K562 (cell line): ENCODE data around the gene HOXB4. TPM values are rescaled to one million over a fixed set of nuclear protein-coding genes. Genes with fewer than 3 reads are reported as not detected.

Experiments
- ATAC-seq: fragments of 200-7000 bp; cut with Tn5 transposase; 3 replicates; pipeline ENCODE4 v1.9.1; 2020; ENCODE audit warnings: moderate library complexity
- BruUV-seq: library from RNA; stranded (reverse); fragments of 400-500 nt; replicated peaks from 2 replicates; lab custom pipeline; 2021; lab: Mats Ljungman, UMichigan
- CTCF ChIA-PET: fragments of 300-600 bp; formaldehyde crosslinking; extraction: SDS; loops from one replicate; lab custom pipeline; 2021; ENCODE audit warnings: low intra/inter-chr PET ratio; lab: Yijun Ruan, JAX
- POLR2A ChIA-PET: fragments of 300-600, 350-650 bp; sonication (Branson Sonifier 250); formaldehyde crosslinking; extraction: SDS; loops from one replicate; lab custom pipeline; 2021; ENCODE audit warnings: antibody characterized with exemption, inconsistent platforms; lab: Yijun Ruan, JAX
- DNase-seq, 4 experiments: peaks; one replicate each; pipeline versions ENCODE4 v3.0.0 to v3.0.0-alpha.2; 2011 to 2018; ENCODE audit warnings: low spot score in 3 of 4, mixed read lengths in 3 of 4; ENCODE audit errors: extremely low read depth in 1 of 4
- FAIRE-seq: peaks from 2 replicates; lab custom pipeline; 2011; peaks lifted over from hg19 to GRCh38; lab: Jason Lieb, UNC
- H2AFZ ChIP-seq: 2 replicates; pipeline ENCODE4 v1.6.0; 2011; ENCODE audit warnings: low read depth, low read length, control low read depth, inconsistent platforms
- H3K27ac ChIP-seq: fragments of 200-600 bp; 3 replicates; pipeline ENCODE4 v1.8.0; 2011; ENCODE audit warnings: low read depth, mild to moderate bottlenecking, control low read depth, inconsistent platforms, low read length, moderate library complexity, mixed read lengths; ENCODE audit errors: extremely low read depth
- H3K27me3 ChIP-seq, 2 experiments: fragments of 300-600 bp in 1 of 2; 2 replicates in 1 of 2; 3 replicates in 1 of 2; pipeline versions ENCODE4 v1.6.0 to v1.8.0; 2011; ENCODE audit warnings: inconsistent platforms in 2 of 2, low read length in 2 of 2, mild to moderate bottlenecking in 1 of 2, mixed read lengths in 1 of 2, moderate library complexity in 1 of 2; ENCODE audit not compliant: control insufficient read depth in 2 of 2, insufficient read depth in 2 of 2
- H3K36me3 ChIP-seq: fragments of 300-600 bp; 3 replicates; pipeline ENCODE4 v1.8.0; 2011; ENCODE audit warnings: mild to moderate bottlenecking, low read length, inconsistent platforms; ENCODE audit not compliant: control insufficient read depth, insufficient read depth
- H3K4me1 ChIP-seq, 2 experiments: fragments of 200-600 bp in 1 of 2; replicated peaks in 1 of 2; 2 replicates in 1 of 2; 3 replicates in 1 of 2; pipeline versions ENCODE4 v1.5.1 to v1.8.0; 2011; ENCODE audit warnings: inconsistent platforms in 2 of 2, low read length in 2 of 2, mild to moderate bottlenecking in 1 of 2, mixed read lengths in 1 of 2, moderate library complexity in 1 of 2; ENCODE audit not compliant: control insufficient read depth in 2 of 2, insufficient read depth in 2 of 2
- H3K4me2 ChIP-seq: 2 replicates; pipeline ENCODE4 v1.6.1; 2011; ENCODE audit warnings: low read length, control low read depth, inconsistent platforms, mixed read lengths; ENCODE audit not compliant: insufficient read depth
- H3K4me3 ChIP-seq: fragments of 200-600 bp; sonication (generic), shearing (Covaris generic); 2 replicates; pipeline ENCODE4 v1.5.1; 2016; ENCODE audit warnings: control low read depth, inconsistent platforms
- H3K79me2 ChIP-seq: fragments of 200-600 bp; 3 replicates; pipeline ENCODE4 v1.8.0; 2011; ENCODE audit warnings: low read length, inconsistent platforms; ENCODE audit not compliant: control insufficient read depth, insufficient read depth
- H3K9ac ChIP-seq, 2 experiments: 2 replicates each; pipeline versions ENCODE4 v1.6.0 to v1.6.1; 2011; ENCODE audit warnings: low read depth in 2 of 2, low read length in 2 of 2, control low read depth in 1 of 2, inconsistent platforms in 1 of 2, mild to moderate bottlenecking in 1 of 2, mixed read lengths in 1 of 2; ENCODE audit not compliant: insufficient read depth in 1 of 2
- H3K9me1 ChIP-seq: one replicate; pipeline ENCODE4 v1.6.0; 2011; ENCODE audit warnings: inconsistent platforms, mild to moderate bottlenecking, low read length, moderate library complexity; ENCODE audit not compliant: control insufficient read depth, insufficient read depth
- H3K9me3 ChIP-seq: replicated peaks from 2 replicates; pipeline ENCODE4 v1.5.1; 2011; ENCODE audit warnings: low read depth, low read length, inconsistent platforms; ENCODE audit not compliant: control insufficient read depth, insufficient read depth
- H4K20me1 ChIP-seq: replicated peaks from 2 replicates; pipeline ENCODE4 v1.6.1; 2011; ENCODE audit warnings: low read length, inconsistent platforms, mixed read lengths; ENCODE audit not compliant: control insufficient read depth, insufficient read depth
- CBFA2T3 ChIP-seq: fragments of 450-650 bp; IDR thresholded peaks from 2 replicates; pipeline ENCODE4 v1.6.1; 2017
- CEBPG ChIP-seq, 3 experiments: fragments of 200-800 bp in 1 of 3; sonication (Bioruptor generic) in 1 of 3; sonication (generic) in 1 of 3; formaldehyde crosslinking in 1 of 3; IDR thresholded peaks in 2 of 3; conservative IDR thresholded peaks in 1 of 3; 2 replicates each; pipeline versions ENCODE4 v1.6.1 to v1.8.0; 2016 to 2022; ENCODE audit warnings: missing compliant biosample characterization in 2 of 3, missing genetic modification characterization in 2 of 3, mild to moderate bottlenecking in 1 of 3, missing genetic modification reagents in 1 of 3
- HIVEP1 ChIP-seq: fragments of 250-450 bp; sonication (Bioruptor Pico); IDR thresholded peaks from 2 replicates; pipeline ENCODE4 v1.4.0; 2020; ENCODE audit warnings: mild to moderate bottlenecking
- KAT7 ChIP-seq: sonication (generic); formaldehyde crosslinking; IDR thresholded peaks from 2 replicates; pipeline ENCODE4 v1.8.0; 2022; ENCODE audit warnings: missing genetic modification reagents, mild to moderate bottlenecking, borderline replicate concordance
- SMARCA5 ChIP-seq: fragments of 450-650 bp; IDR thresholded peaks from 2 replicates; pipeline ENCODE4 v1.6.1; 2016
- WGBS: fragments of 100-300 bp; shearing (Covaris generic); methylation state at CpG from one replicate; pipeline ENCODE4 v1.1.6; 2016; ENCODE audit warnings: low coverage, mixed read lengths; ENCODE audit not compliant: insufficient coverage; ENCODE audit errors: missing lambda C conversion rate; 5-methylcytosine and 5-hydroxymethylcytosine counted together
- in situ Hi-C: fragments of 300-500 bp; cut with MboI; formaldehyde crosslinking; loops from 4 replicates; pipeline ENCODE4 v1.15.0; 2018; ENCODE audit warnings: inconsistent platforms, mixed read lengths
- intact Hi-C: fragments of 100-400 bp; cut with micrococcal nuclease; formaldehyde crosslinking; loops from 2 replicates; pipeline ENCODE4 v1.14.2; 2022
- polyA plus RNA-seq, 8 experiments: library from polyadenylated mRNA; depleted of rRNA in 4 of 8; stranded (reverse) in 5 of 8; unstranded in 3 of 8; fragments of >200 nt; fragmentation: Nextera tagmentation in 2 of 8; fragmentation: Illumina TruSeq in 1 of 8; extraction: Ambion mirVana in 2 of 8; extraction: Trizol in 1 of 8; gene quantifications; 2 replicates each; pipeline versions ENCODE4 v1.2.1 to v1.2.3, GENCODE V29; 2011 to 2014; ENCODE audit warnings: inconsistent platforms in 1 of 8, missing spikeins in 1 of 8
- total RNA-seq, 7 experiments: library from RNA; depleted of rRNA in 6 of 7; stranded (reverse); fragments of >200 nt in 6 of 7; fragmentation: Illumina TruSeq in 2 of 7; extraction: Trizol in 2 of 7; gene quantifications; 2 replicates each; pipeline versions ENCODE4 v1.2.1 to v1.2.3, GENCODE V29; 2011 to 2021; ENCODE audit warnings: low replicate concordance in 1 of 7
- TF ChIP-seq, protein P1 (sequence below): fragments of 450-650 bp; IDR thresholded peaks from 2 replicates; pipeline ENCODE4 v1.6.1; 2018; ENCODE audit not compliant: partially characterized antibody
- TF ChIP-seq, protein P2 (sequence below): fragments of 250-450 bp; sonication (Bioruptor Pico); IDR thresholded peaks from 2 replicates; pipeline ENCODE4 v1.4.0; 2020; ENCODE audit warnings: mild to moderate bottlenecking, moderate library complexity
- TF ChIP-seq, protein P3 (sequence below): fragments of 250-450 bp; sonication (Bioruptor Pico); IDR thresholded peaks from 2 replicates; pipeline ENCODE4 v1.4.0; 2020; ENCODE audit warnings: mild to moderate bottlenecking, moderate library complexity

Gene HOXB4
- total and polyA plus RNA-seq, 9 of the 15 experiments (the other 6 are each of a cell fraction or from before 2014, with no cell fraction given), result 1.6 to 34.9 (median 14.9) TPM

DNA sequence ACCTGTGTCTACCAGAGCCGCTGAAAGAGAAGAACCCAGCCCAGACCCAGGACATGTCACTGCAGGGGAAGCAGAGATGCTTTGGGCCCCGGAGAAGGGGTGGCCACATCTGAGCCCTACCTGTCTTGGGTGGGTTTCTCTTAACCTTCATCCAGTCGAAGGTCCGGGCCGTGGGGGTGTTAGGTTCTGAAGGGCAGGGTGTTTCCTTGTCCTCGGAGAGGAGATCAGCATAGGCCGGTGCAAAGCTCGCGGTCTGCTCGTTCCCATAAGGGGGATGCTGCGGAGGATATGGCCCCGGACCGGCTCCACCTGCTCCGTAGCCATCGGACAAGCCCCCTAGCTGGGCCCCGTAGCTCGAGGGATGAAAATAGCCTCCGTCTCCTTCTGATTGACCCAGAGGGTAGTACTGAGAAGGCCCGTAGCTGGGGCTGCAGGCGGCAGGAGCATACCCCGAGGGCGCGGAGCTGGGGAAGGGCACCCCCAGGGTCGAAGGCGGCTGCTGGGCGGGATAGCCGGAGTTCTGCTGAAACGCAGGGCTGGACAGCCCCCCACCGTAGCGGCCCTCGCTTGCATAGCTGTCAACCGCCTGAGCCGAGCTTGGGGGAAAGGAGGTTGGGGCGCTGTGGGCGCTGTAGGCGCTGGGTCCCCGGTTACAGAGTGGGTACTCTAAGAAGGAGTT is 47.8 kb downstream of the HOXB4 start:
- Histone ChIP-seq H3K27ac (no peak overlapping the region), H2AFZ (no peak overlapping the region), H3K9me3 (no peaks in the 10 kb centered on the region), H3K79me2 (no peaks in the 10 kb centered on the region), H3K9me1 (no peaks in the 10 kb centered on the region), H3K4me1 (peaks cover 26 to 41% of the 10 kb centered on the region in 2 experiments; a peak in 4 of 5 replicates), H3K27me3 (no peaks in the 10 kb centered on the region), H3K9ac (no peak overlapping the region), H4K20me1 (no peaks in the 10 kb centered on the region), H3K36me3 (no peaks in the 10 kb centered on the region), H3K4me2 (no peak overlapping the region), H3K4me3 (no peak overlapping the region)
- FAIRE-seq (no peak), ATAC-seq (no peak), DNase-seq (no peak)
- in situ Hi-C loops (no loop called here), intact Hi-C loops (no loop called here)
- ChIA-PET POLR2A (interaction anchor here (0.7 to 1.3 kb wide), 2 partner anchors 11 to 13 kb away, joined by 3 to 7 read pairs; no protein-coding TSS in a partner anchor), CTCF (no interaction called here)
- BruUV-seq, result no TSS peak
- no peak for TF ChIP-seq KAT7 (CRISPR knock-in tag)
- TF ChIP-seq CBFA2T3, result no peak
- no peak for TF ChIP-seq CEBPG (CRISPR knock-in tag; IDR thresholded peaks at IDR 0.05)
- no peak for TF ChIP-seq CEBPG (tag; conservative IDR thresholded peaks at IDR 0.05 in 1 of 2, IDR thresholded peaks at IDR 0.05 in 1 of 2)
- TF ChIP-seq, protein P1, sequence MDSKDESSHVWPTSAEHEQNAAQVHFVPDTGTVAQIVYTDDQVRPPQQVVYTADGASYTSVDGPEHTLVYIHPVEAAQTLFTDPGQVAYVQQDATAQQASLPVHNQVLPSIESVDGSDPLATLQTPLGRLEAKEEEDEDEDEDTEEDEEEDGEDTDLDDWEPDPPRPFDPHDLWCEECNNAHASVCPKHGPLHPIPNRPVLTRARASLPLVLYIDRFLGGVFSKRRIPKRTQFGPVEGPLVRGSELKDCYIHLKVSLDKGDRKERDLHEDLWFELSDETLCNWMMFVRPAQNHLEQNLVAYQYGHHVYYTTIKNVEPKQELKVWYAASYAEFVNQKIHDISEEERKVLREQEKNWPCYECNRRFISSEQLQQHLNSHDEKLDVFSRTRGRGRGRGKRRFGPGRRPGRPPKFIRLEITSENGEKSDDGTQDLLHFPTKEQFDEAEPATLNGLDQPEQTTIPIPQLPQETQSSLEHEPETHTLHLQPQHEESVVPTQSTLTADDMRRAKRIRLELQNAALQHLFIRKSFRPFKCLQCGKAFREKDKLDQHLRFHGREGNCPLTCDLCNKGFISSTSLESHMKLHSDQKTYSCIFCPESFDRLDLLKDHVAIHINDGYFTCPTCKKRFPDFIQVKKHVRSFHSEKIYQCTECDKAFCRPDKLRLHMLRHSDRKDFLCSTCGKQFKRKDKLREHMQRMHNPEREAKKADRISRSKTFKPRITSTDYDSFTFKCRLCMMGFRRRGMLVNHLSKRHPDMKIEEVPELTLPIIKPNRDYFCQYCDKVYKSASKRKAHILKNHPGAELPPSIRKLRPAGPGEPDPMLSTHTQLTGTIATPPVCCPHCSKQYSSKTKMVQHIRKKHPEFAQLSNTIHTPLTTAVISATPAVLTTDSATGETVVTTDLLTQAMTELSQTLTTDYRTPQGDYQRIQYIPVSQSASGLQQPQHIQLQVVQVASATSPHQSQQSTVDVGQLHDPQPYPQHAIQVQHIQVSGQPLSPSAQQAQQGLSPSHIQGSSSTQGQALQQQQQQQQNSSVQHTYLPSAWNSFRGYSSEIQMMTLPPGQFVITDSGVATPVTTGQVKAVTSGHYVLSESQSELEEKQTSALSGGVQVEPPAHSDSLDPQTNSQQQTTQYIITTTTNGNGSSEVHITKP, result no peak
- TF ChIP-seq, protein P2, sequence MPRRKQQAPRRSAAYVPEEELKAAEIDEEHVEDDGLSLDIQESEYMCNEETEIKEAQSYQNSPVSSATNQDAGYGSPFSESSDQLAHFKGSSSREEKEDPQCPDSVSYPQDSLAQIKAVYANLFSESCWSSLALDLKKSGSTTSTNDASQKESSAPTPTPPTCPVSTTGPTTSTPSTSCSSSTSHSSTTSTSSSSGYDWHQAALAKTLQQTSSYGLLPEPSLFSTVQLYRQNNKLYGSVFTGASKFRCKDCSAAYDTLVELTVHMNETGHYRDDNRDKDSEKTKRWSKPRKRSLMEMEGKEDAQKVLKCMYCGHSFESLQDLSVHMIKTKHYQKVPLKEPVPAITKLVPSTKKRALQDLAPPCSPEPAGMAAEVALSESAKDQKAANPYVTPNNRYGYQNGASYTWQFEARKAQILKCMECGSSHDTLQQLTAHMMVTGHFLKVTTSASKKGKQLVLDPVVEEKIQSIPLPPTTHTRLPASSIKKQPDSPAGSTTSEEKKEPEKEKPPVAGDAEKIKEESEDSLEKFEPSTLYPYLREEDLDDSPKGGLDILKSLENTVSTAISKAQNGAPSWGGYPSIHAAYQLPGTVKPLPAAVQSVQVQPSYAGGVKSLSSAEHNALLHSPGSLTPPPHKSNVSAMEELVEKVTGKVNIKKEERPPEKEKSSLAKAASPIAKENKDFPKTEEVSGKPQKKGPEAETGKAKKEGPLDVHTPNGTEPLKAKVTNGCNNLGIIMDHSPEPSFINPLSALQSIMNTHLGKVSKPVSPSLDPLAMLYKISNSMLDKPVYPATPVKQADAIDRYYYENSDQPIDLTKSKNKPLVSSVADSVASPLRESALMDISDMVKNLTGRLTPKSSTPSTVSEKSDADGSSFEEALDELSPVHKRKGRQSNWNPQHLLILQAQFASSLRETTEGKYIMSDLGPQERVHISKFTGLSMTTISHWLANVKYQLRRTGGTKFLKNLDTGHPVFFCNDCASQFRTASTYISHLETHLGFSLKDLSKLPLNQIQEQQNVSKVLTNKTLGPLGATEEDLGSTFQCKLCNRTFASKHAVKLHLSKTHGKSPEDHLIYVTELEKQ (CRISPR knock-in tag), result no peak
- no peak for TF ChIP-seq HIVEP1 (CRISPR knock-in tag)
- TF ChIP-seq, protein P3, sequence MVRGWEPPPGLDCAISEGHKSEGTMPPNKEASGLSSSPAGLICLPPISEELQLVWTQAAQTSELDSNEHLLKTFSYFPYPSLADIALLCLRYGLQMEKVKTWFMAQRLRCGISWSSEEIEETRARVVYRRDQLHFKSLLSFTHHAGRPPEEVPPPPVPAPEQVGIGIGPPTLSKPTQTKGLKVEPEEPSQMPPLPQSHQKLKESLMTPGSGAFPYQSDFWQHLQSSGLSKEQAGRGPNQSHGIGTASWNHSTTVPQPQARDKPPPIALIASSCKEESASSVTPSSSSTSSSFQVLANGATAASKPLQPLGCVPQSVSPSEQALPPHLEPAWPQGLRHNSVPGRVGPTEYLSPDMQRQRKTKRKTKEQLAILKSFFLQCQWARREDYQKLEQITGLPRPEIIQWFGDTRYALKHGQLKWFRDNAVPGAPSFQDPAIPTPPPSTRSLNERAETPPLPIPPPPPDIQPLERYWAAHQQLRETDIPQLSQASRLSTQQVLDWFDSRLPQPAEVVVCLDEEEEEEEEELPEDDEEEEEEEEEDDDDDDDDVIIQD (CRISPR knock-in tag), result no peak
- TF ChIP-seq SMARCA5, result no peak
- TF ChIP-seq, all 486 proteins: peak for 0
- 85% methylated on average over 29 of the region's 37 CpGs for WGBS
